KMS-11 (cell line): ENCODE results near the gene ENPP7.

Experiments used
- H2AFZ ChIP-seq: fragments of 200-600 bp; sonication (generic); 2 replicates; pipeline ENCODE4 v1.6.1; 2016; ENCODE audit warnings: antibody characterized with exemption, mixed run types, low read depth
- H3K27ac ChIP-seq: fragments of 200-600 bp; sonication (generic); 2 replicates; pipeline ENCODE4 v1.6.1; 2016; ENCODE audit warnings: mild to moderate bottlenecking, mixed run types
- H3K27me3 ChIP-seq: fragments of 200-600 bp; sonication (generic); 2 replicates; pipeline ENCODE4 v1.6.1; 2017; ENCODE audit warnings: mild to moderate bottlenecking, low read depth, mixed run types, moderate library complexity; ENCODE audit not compliant: insufficient read depth
- H3K36me3 ChIP-seq: fragments of 200-600 bp; sonication (generic); 2 replicates; pipeline ENCODE4 v1.6.1; 2017; ENCODE audit warnings: mild to moderate bottlenecking, mixed run types; ENCODE audit not compliant: insufficient read depth
- H3K4me1 ChIP-seq: fragments of 200-600 bp; sonication (generic); 2 replicates; pipeline ENCODE4 v1.6.1; 2016; ENCODE audit warnings: mild to moderate bottlenecking, low read depth, mixed run types; ENCODE audit not compliant: poor library complexity, severe bottlenecking
- H3K4me2 ChIP-seq: fragments of 200-600 bp; sonication (generic); 2 replicates; pipeline ENCODE4 v1.7.0; 2016; ENCODE audit warnings: mild to moderate bottlenecking, mixed run types
- H3K4me3 ChIP-seq: fragments of 200-600 bp; sonication (generic); IDR thresholded peaks from 2 replicates; pipeline ENCODE4 v1.6.1; 2017; ENCODE audit warnings: low read depth, low read length, mixed read lengths; ENCODE audit not compliant: insufficient read depth
- H3K79me2 ChIP-seq: fragments of 200-600 bp; sonication (generic); 2 replicates; pipeline ENCODE4 v1.6.1; 2016; ENCODE audit warnings: low read depth, mixed run types; ENCODE audit not compliant: insufficient read depth
- H3K9ac ChIP-seq: fragments of 200-600 bp; sonication (generic); 2 replicates; pipeline ENCODE4 v1.6.1; 2016; ENCODE audit warnings: mild to moderate bottlenecking, mixed run types
- H4K20me1 ChIP-seq: fragments of 200-600 bp; sonication (generic); 2 replicates; pipeline ENCODE4 v1.6.1; 2016; ENCODE audit warnings: mild to moderate bottlenecking, mixed run types; ENCODE audit not compliant: insufficient read depth
- CTCF ChIP-seq: fragments of 200-600 bp; sonication (generic); conservative IDR thresholded peaks from 2 replicates; pipeline ENCODE4 v1.6.1; 2017; ENCODE audit warnings: low read depth, mild to moderate bottlenecking, antibody characterized with exemption, low read length, moderate library complexity, mixed read lengths

The ENPP7 gene

GRCh38 chr17:79775632-79776031 lies 44.9 kb downstream of the ENPP7 start:
- H3K27me3 ChIP-seq: peaks cover 67% of the 10 kb centered on the region
- no peak overlapping the region for H3K4me2 ChIP-seq
- no peaks in the 10 kb centered on the region for H4K20me1 ChIP-seq
- TF ChIP-seq CTCF: no peak
- no peaks in the 10 kb centered on the region for H3K36me3 ChIP-seq
- no peak overlapping the region for H3K4me3 ChIP-seq
- 0 out of 2 replicates have a peak, but pooled peaks cover 5% of the 10 kb centered on the region for H3K79me2 ChIP-seq
- H2AFZ ChIP-seq: no peak overlapping the region
- peaks cover 24% of the 10 kb centered on the region for H3K4me1 ChIP-seq
- H3K9ac ChIP-seq: no peak overlapping the region
- no peak overlapping the region for H3K27ac ChIP-seq

GRCh38 chr17:79776376-79777119 lies 45.8 kb downstream of the ENPP7 start:
- no peaks in the 10 kb centered on the region for H3K36me3 ChIP-seq
- H3K27me3 ChIP-seq: peaks cover 59% of the 10 kb centered on the region
- no peak overlapping the region for H3K4me3 ChIP-seq
- H3K9ac ChIP-seq: no peak overlapping the region
- no peak overlapping the region for H2AFZ ChIP-seq
- H4K20me1 ChIP-seq: no peaks in the 10 kb centered on the region
- no peak for TF ChIP-seq CTCF
- H3K79me2 ChIP-seq: 0 out of 2 replicates have a peak, but pooled peaks cover 5% of the 10 kb centered on the region
- no peak overlapping the region for H3K4me2 ChIP-seq
- H3K27ac ChIP-seq: no peak overlapping the region
- peaks cover 24% of the 10 kb centered on the region for H3K4me1 ChIP-seq

GRCh38 chr17:79777120-79777893 lies 46.6 kb downstream of the ENPP7 start:
- Histone ChIP-seq H3K4me2 (peak overlapping the region; percentile 90), H3K36me3 (no peaks in the 10 kb centered on the region), H3K79me2 (0 out of 2 replicates have a peak, but pooled peaks cover 5% of the 10 kb centered on the region), H3K27ac (no peak overlapping the region), H4K20me1 (no peaks in the 10 kb centered on the region), H2AFZ (peak overlapping the region; percentile 81; the same call in 1 of the 2 replicates), H3K27me3 (peaks cover 51% of the 10 kb centered on the region), H3K4me1 (peaks cover 24% of the 10 kb centered on the region), H3K4me3 (no peak overlapping the region), H3K9ac (0 out of 2 replicates have a peak overlapping the region, but pooled peaks have one; percentile 8)
- TF ChIP-seq CTCF: peak; percentile 35; the same call in 1 of the 2 replicates

GRCh38 chr17:79777894-79778503 lies 47.3 kb downstream of the ENPP7 start, which contains the start of gene CBX2:
TSS of gene CBX2 (plus strand) at chr17:79778148. CDS start at chr17:79778236, 88 bp downstream.
- 0 out of 2 replicates have a peak, but pooled peaks cover 5% of the 10 kb centered on the region for H3K79me2 ChIP-seq
- peaks cover 24% of the 10 kb centered on the region for H3K4me1 ChIP-seq
- H3K9ac ChIP-seq: peak within 1 kb of the TSS; percentile 42; the same call in 1 of the 2 replicates
- H3K4me3 ChIP-seq: no peak within 1 kb of the TSS
- H3K36me3 ChIP-seq: no peaks in the 10 kb centered on the region
- no peak for TF ChIP-seq CTCF
- peaks cover 44% of the 10 kb centered on the region for H3K27me3 ChIP-seq
- no peaks in the 10 kb centered on the region for H4K20me1 ChIP-seq
- H3K4me2 ChIP-seq: peak within 1 kb of the TSS; percentile 90
- H2AFZ ChIP-seq: peak within 1 kb of the TSS; percentile 91; the same call in 1 of the 2 replicates
- H3K27ac ChIP-seq: no peak within 1 kb of the TSS
